Sigmoid colon (tissue), 7 donors: ENCODE data around the gene PPP1R2. TPM values are rescaled to one million over a fixed set of nuclear protein-coding genes. Genes with fewer than 3 reads are reported as not detected.
"Not testable (repeated sequence)": the region's sequence is repeated elsewhere in the genome, so short reads cannot be mapped to it uniquely, and the experiment has no call there.

Experiments used
- DNase-seq: peaks from one replicate; pipeline ENCODE4 v3.0.0-alpha.2; 2019
- H3K27ac ChIP-seq, 4 donors: fragments of 200-600 bp; sonication (generic); one replicate each; pipeline ENCODE4 v1.5.1; 2016 to 2019; ENCODE audit warnings: mild to moderate bottlenecking in 1 of 4
- H3K27me3 ChIP-seq, 3 donors: fragments of 200-600 bp; sonication (generic); one replicate each; pipeline ENCODE4 v1.5.1; 2019; ENCODE audit warnings: mild to moderate bottlenecking in 1 of 3
- H3K36me3 ChIP-seq, 4 donors: fragments of 200-600 bp; sonication (generic); one replicate each; pipeline ENCODE4 v1.5.1; 2016 to 2019
- H3K4me1 ChIP-seq, 4 donors: fragments of 200-600 bp; sonication (generic); one replicate each; pipeline ENCODE4 v1.5.1; 2017 to 2019
- H3K4me3 ChIP-seq, 4 donors: fragments of 200-600 bp; sonication (generic); one replicate each; pipeline ENCODE4 v1.5.1; 2017 to 2019; ENCODE audit warnings: mild to moderate bottlenecking in 2 of 4, moderate library complexity in 1 of 4
- H3K9me3 ChIP-seq, 4 donors: fragments of 200-600 bp in 3 of 4; sonication (generic) in 3 of 4; one replicate each; pipeline versions ENCODE4 v1.5.1 to v1.6.1; 2013 to 2019
- CTCF ChIP-seq, 4 experiments: fragments of 450-650 bp in 3 of 4; fragments of 200-600 bp in 1 of 4; IDR thresholded peaks; one replicate each; pipeline ENCODE4 v1.5.1; 2016 to 2019; ENCODE audit warnings: antibody characterized with exemption in 4 of 4, mild to moderate bottlenecking in 3 of 4, moderate library complexity in 2 of 4
- EP300 ChIP-seq, 4 donors: sonication (generic); formaldehyde crosslinking; IDR thresholded peaks; one replicate each; pipeline ENCODE4 v1.6.1; 2017; ENCODE audit warnings: antibody characterized with exemption in 4 of 4
- POLR2A ChIP-seq, 2 donors: fragments of 450-650 bp; IDR thresholded peaks; one replicate each; pipeline ENCODE4 v1.6.1; 2016; ENCODE audit warnings: antibody characterized with exemption in 2 of 2, mild to moderate bottlenecking in 2 of 2, moderate library complexity in 2 of 2
- POLR2AphosphoS5 ChIP-seq, 4 donors: sonication (generic); formaldehyde crosslinking; IDR thresholded peaks; one replicate each; pipeline ENCODE4 v1.6.1; 2017; ENCODE audit warnings: antibody characterized with exemption in 4 of 4
- WGBS, 2 donors: extraction: QIAGEN DNeasy Blood & Tissue Kit; methylation state at CpG; one replicate each; pipeline ENCODE4 v1.1.7; 2013; 5-methylcytosine and 5-hydroxymethylcytosine counted together
- intact Hi-C: fragments of 100-400 bp; cut with DNase I; formaldehyde crosslinking; loops from one replicate; pipeline ENCODE4 v1.15.1; 2023
- polyA plus RNA-seq, 3 donors: library from polyadenylated mRNA; stranded (reverse); fragments of 200-250 nt; gene quantifications; one replicate each; pipeline ENCODE4 v1.2.3, GENCODE V29; 2013
- total RNA-seq, 4 donors: library from RNA; depleted of rRNA; stranded (reverse); fragments of >200 nt; gene quantifications; one replicate each; pipeline ENCODE4 v1.1.0, GENCODE V29; 2016
- donor health status: healthy with polysubstance abuse.
- donor health status: Bipolar disorder and iron deficiency.
- donor health status: healthy.

Gene PPP1R2
- total RNA-seq (100 to 1,000 TPM in 1 of 4 donors, 10 to 100 TPM in 3; 69.9 to 126 (median 88.0) TPM), polyA plus RNA-seq (10 to 100 TPM; 30.6 to 33.5 (median 31.8) TPM)

GRCh38 chr3:195542698-195543499 is at the start of gene PPP1R2:
Gene PPP1R2, minus strand, starts transcription at chr3:195543325. Its CDS starts 300 bp downstream, at chr3:195543025.
- intact Hi-C loops, result loop anchor here (5.0 kb wide), 1 partner anchor 101 kb away; the partner anchor contains the start of gene ACAP2

GRCh38 chr3:195591852-195592251 is 48.7 kb upstream of the PPP1R2 start:
- H3K36me3 ChIP-seq, result no peaks in the 10 kb centered on the region
- H3K27ac ChIP-seq, result peak overlapping the region in 1 of 4 donors; percentile 39
- no peak for TF ChIP-seq EP300 (IDR thresholded peaks at IDR 0.05)
- no peak for TF ChIP-seq CTCF (IDR thresholded peaks at IDR 0.05)
- TF ChIP-seq POLR2AphosphoS5 (IDR thresholded peaks at IDR 0.05), result no peak
- TF ChIP-seq POLR2A (IDR thresholded peaks at IDR 0.05), result no peak
- intact Hi-C loops, result no loop called here
- H3K9me3 ChIP-seq, result no peaks in the 10 kb centered on the region
- WGBS, 2 donors, result 82 to 87% methylated on average over 2 of the region's 2 CpGs
- H3K27me3 ChIP-seq, result no peaks in the 10 kb centered on the region
- no peak for DNase-seq
- H3K4me1 ChIP-seq, result no peaks in the 10 kb centered on the region
- no peak overlapping the region for H3K4me3 ChIP-seq

More at GRCh38 chr3:195542698-195543499, at the start of gene PPP1R2:
- WGBS, 2 donors, result 0% methylated on average over 95 of the region's 95 CpGs
- Histone ChIP-seq H3K36me3 (no peaks in the 10 kb centered on the region), H3K27ac (peak within 1 kb of the TSS; percentile 94 to 96 (median 95)), H3K4me3 (peak within 1 kb of the TSS; percentile 68 to 98 (median 80)), H3K27me3 (no peaks in the 10 kb centered on the region), H3K4me1 (peaks cover 0 to 69% (median 56%) of the 10 kb centered on the region in 4 donors), H3K9me3 (no peaks in the 10 kb centered on the region)
- DNase-seq, result peak; percentile 96
- peak; percentile 99 to 100 (median 99) for TF ChIP-seq POLR2AphosphoS5 (IDR thresholded peaks at IDR 0.05)
- no peak for TF ChIP-seq EP300 (IDR thresholded peaks at IDR 0.05)
- TF ChIP-seq POLR2A (IDR thresholded peaks at IDR 0.05), result peak; percentile 92 to 94
- no peak for TF ChIP-seq CTCF (IDR thresholded peaks at IDR 0.05)

- H3K4me1 ChIP-seq, result no peaks in the 10 kb centered on the region
- WGBS, 2 donors, result 83% methylated on average over 6 of the region's 6 CpGs
- no peaks in the 10 kb centered on the region for H3K9me3 ChIP-seq
- H3K36me3 ChIP-seq, result no peaks in the 10 kb centered on the region
- TF ChIP-seq EP300 (IDR thresholded peaks at IDR 0.05), result no peak
- TF ChIP-seq POLR2A (IDR thresholded peaks at IDR 0.05), result no peak
- TF ChIP-seq POLR2AphosphoS5 (IDR thresholded peaks at IDR 0.05), result no peak
- TF ChIP-seq CTCF (IDR thresholded peaks at IDR 0.05), result no peak
- H3K4me3 ChIP-seq, result no peak overlapping the region
- no peaks in the 10 kb centered on the region for H3K27me3 ChIP-seq
- intact Hi-C loops, result no loop called here
- DNase-seq, result no peak
- peak overlapping the region in 1 of 4 donors; percentile 39 for H3K27ac ChIP-seq
Observed at GRCh38 chr3:195591220-195591619, 48.1 kb upstream of the PPP1R2 start.

GRCh38 chr3:195590381-195590780 is 47.3 kb upstream of the PPP1R2 start:
- DNase-seq, H3K4me1 ChIP-seq, H3K36me3 ChIP-seq, H3K27me3 ChIP-seq, intact Hi-C loops, H3K27ac ChIP-seq, H3K4me3 ChIP-seq, H3K9me3 ChIP-seq: not testable (repeated sequence)
- 91 to 97% methylated on average over 2 of the region's 2 CpGs for WGBS, 2 donors

- H3K36me3 ChIP-seq, H3K4me3 ChIP-seq, H3K9me3 ChIP-seq, H3K27ac ChIP-seq, H3K4me1 ChIP-seq, DNase-seq, intact Hi-C loops, H3K27me3 ChIP-seq: not testable (repeated sequence)
- WGBS, 2 donors, result 60 to 91% methylated on average over 6 of the region's 6 CpGs
Observed at GRCh38 chr3:195589796-195590195, 46.7 kb upstream of the PPP1R2 start.
